ENCODE measurements around the gene HSPA2.

- TF ChIP-seq, protein P1, sequence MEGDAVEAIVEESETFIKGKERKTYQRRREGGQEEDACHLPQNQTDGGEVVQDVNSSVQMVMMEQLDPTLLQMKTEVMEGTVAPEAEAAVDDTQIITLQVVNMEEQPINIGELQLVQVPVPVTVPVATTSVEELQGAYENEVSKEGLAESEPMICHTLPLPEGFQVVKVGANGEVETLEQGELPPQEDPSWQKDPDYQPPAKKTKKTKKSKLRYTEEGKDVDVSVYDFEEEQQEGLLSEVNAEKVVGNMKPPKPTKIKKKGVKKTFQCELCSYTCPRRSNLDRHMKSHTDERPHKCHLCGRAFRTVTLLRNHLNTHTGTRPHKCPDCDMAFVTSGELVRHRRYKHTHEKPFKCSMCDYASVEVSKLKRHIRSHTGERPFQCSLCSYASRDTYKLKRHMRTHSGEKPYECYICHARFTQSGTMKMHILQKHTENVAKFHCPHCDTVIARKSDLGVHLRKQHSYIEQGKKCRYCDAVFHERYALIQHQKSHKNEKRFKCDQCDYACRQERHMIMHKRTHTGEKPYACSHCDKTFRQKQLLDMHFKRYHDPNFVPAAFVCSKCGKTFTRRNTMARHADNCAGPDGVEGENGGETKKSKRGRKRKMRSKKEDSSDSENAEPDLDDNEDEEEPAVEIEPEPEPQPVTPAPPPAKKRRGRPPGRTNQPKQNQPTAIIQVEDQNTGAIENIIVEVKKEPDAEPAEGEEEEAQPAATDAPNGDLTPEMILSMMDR (IDR thresholded peaks at IDR 0.05): no peak
- TF ChIP-seq POLR2A (IDR thresholded peaks at IDR 0.05): no peak
Observed at GRCh38 chr14:64577211-64577610, 36.7 kb downstream of the HSPA2 start.
